H1 (cell line): ENCODE data around the gene EEPD1. TPM values are rescaled to one million over a fixed set of nuclear protein-coding genes. Genes with fewer than 3 reads are reported as not detected.
"Not testable (repeated sequence)": the region's sequence is repeated elsewhere in the genome, so short reads cannot be mapped to it uniquely, and the experiment has no call there.

Source experiments
- CTCF ChIA-PET: fragments of 300-600 bp; sonication (Branson Sonifier 250); formaldehyde crosslinking; loops from one replicate; lab custom pipeline; 2021; ENCODE audit not compliant: partially characterized antibody; lab: Charles Lee
- POLR2A ChIA-PET: fragments of 300-600 bp; sonication (Branson Sonifier 250); formaldehyde crosslinking; loops from one replicate; lab custom pipeline; 2021; ENCODE audit warnings: inconsistent platforms; ENCODE audit not compliant: partially characterized antibody; lab: Charles Lee
- DNase-seq, 2 experiments: peaks; one replicate each; pipeline versions ENCODE4 v3.0.0 to v3.0.0-alpha.2; 2010 to 2022; ENCODE audit warnings: low spot score in 2 of 2, low read depth in 1 of 2, mixed read lengths in 1 of 2
- FAIRE-seq: peaks from 2 replicates; lab custom pipeline; 2011; peaks lifted over from hg19 to GRCh38; lab: Jason Lieb, UNC
- H2AFZ ChIP-seq: 2 replicates; pipeline ENCODE4 v1.8.1; 2012; ENCODE audit warnings: low read length, inconsistent platforms
- H2AK5ac ChIP-seq: 2 replicates; pipeline ENCODE4 v1.6.1; 2013; ENCODE audit warnings: low read depth, low read length
- H2BK120ac ChIP-seq: replicated peaks from 2 replicates; pipeline ENCODE3; 2013; ENCODE audit warnings: low read depth, low read length, inconsistent platforms
- H2BK12ac ChIP-seq: 2 replicates; pipeline ENCODE4 v1.6.1; 2013; ENCODE audit warnings: low read depth, low read length
- H2BK15ac ChIP-seq: 2 replicates; pipeline ENCODE4 v1.6.1; 2013; ENCODE audit warnings: low read length
- H2BK20ac ChIP-seq: 2 replicates; pipeline ENCODE4 v1.6.1; 2013; ENCODE audit warnings: low read length
- H2BK5ac ChIP-seq: 2 replicates; pipeline ENCODE4 v1.6.1; 2013; ENCODE audit warnings: low read depth, low read length
- H3K14ac ChIP-seq: 2 replicates; pipeline ENCODE4 v1.6.1; 2013; ENCODE audit warnings: inconsistent platforms; ENCODE audit not compliant: insufficient read length
- H3K18ac ChIP-seq: 2 replicates; pipeline ENCODE4 v1.6.1; 2013; ENCODE audit warnings: low read length; ENCODE audit errors: extremely low read depth
- H3K23ac ChIP-seq: 2 replicates; pipeline ENCODE4 v1.6.1; 2013; ENCODE audit warnings: inconsistent platforms; ENCODE audit not compliant: insufficient read length
- H3K23me2 ChIP-seq: 2 replicates; pipeline ENCODE4 v1.6.1; 2013; ENCODE audit warnings: low read depth, low read length
- H3K27ac ChIP-seq: 2 replicates; pipeline ENCODE4 v1.6.1; 2011; ENCODE audit warnings: low read depth, low read length, inconsistent platforms
- H3K27me3 ChIP-seq, 4 experiments: replicated peaks in 1 of 4; 1 replicate in 1 of 4; 2 replicates in 3 of 4; pipeline versions ENCODE4 v1.6.1 to v1.8.1; 2011 to 2013; ENCODE audit warnings: low read length in 3 of 4, mild to moderate bottlenecking in 3 of 4, inconsistent platforms in 2 of 4, mixed read lengths in 2 of 4, moderate library complexity in 1 of 4; ENCODE audit not compliant: control insufficient read depth in 3 of 4, insufficient read depth in 3 of 4; ENCODE audit errors: extremely low read depth in 1 of 4
- H3K36me3 ChIP-seq, 4 experiments: 2 replicates each; pipeline versions ENCODE4 v1.6.1 to v1.8.1; 2011 to 2013; ENCODE audit warnings: mild to moderate bottlenecking in 4 of 4, low read length in 3 of 4, moderate library complexity in 2 of 4, control low read depth in 1 of 4, inconsistent platforms in 1 of 4; ENCODE audit not compliant: insufficient read depth in 4 of 4, control insufficient read depth in 2 of 4
- H3K4ac ChIP-seq: replicated peaks from 2 replicates; pipeline ENCODE3; 2013; ENCODE audit warnings: low read length, low read depth, mixed read lengths, inconsistent platforms; ENCODE audit not compliant: insufficient read length
- H3K4me1 ChIP-seq, 4 experiments: replicated peaks in 1 of 4; 1 replicate in 1 of 4; 2 replicates in 3 of 4; pipeline versions ENCODE4 v1.6.1 to v1.8.1; 2011 to 2013; ENCODE audit warnings: low read length in 3 of 4, inconsistent platforms in 2 of 4, mixed read lengths in 1 of 4; ENCODE audit not compliant: insufficient read depth in 4 of 4, control insufficient read depth in 3 of 4
- H3K4me2 ChIP-seq, 2 experiments: 2 replicates each; pipeline versions ENCODE4 v1.6.1 to v1.8.1; 2011 to 2013; ENCODE audit warnings: low read depth in 2 of 2, low read length in 2 of 2, control low read depth in 1 of 2, inconsistent platforms in 1 of 2, mild to moderate bottlenecking in 1 of 2; ENCODE audit not compliant: insufficient read depth in 1 of 2
- H3K4me3 ChIP-seq, 4 experiments: fragments of 200-600, 300-600 bp in 1 of 4; sonication (generic), shearing (Covaris generic), sonication (Bioruptor Twin) in 1 of 4; 2 replicates each; pipeline versions ENCODE4 v1.5.1 to v1.8.1; 2011 to 2016; ENCODE audit warnings: low read length in 4 of 4, low read depth in 3 of 4, control low read depth in 2 of 4, inconsistent platforms in 2 of 4, mild to moderate bottlenecking in 2 of 4, mixed read lengths in 1 of 4, moderate library complexity in 1 of 4; ENCODE audit not compliant: insufficient read depth in 2 of 4; ENCODE audit errors: extremely low read depth in 1 of 4
- H3K56ac ChIP-seq: replicated peaks from 2 replicates; pipeline ENCODE3; 2013; ENCODE audit warnings: low read depth, mild to moderate bottlenecking, mixed read lengths, low read length, inconsistent platforms; ENCODE audit not compliant: insufficient read length
- H3K79me1 ChIP-seq: 2 replicates; pipeline ENCODE4 v1.6.1; 2013; ENCODE audit warnings: low read depth, low read length, control low read depth
- H3K79me2 ChIP-seq, 2 experiments: 2 replicates each; pipeline versions ENCODE4 v1.6.1 to v1.8.1; 2012 to 2013; ENCODE audit warnings: low read length in 2 of 2, mild to moderate bottlenecking in 2 of 2, inconsistent platforms in 1 of 2; ENCODE audit not compliant: insufficient read depth in 2 of 2, control insufficient read depth in 1 of 2
- H3K9ac ChIP-seq, 4 experiments: replicated peaks in 1 of 4; 1 replicate in 1 of 4; 2 replicates in 3 of 4; pipeline versions ENCODE4 v1.6.1 to v1.8.1; 2011 to 2013; ENCODE audit warnings: low read depth in 3 of 4, low read length in 3 of 4, control low read depth in 2 of 4, mild to moderate bottlenecking in 2 of 4, moderate library complexity in 2 of 4, inconsistent platforms in 1 of 4; ENCODE audit errors: extremely low read depth in 1 of 4
- H3K9me3 ChIP-seq, 2 experiments: 2 replicates each; pipeline versions ENCODE4 v1.6.1 to v1.8.1; 2012 to 2013; ENCODE audit warnings: mild to moderate bottlenecking in 2 of 2, moderate library complexity in 2 of 2, control low read depth in 1 of 2, inconsistent platforms in 1 of 2, low read depth in 1 of 2, low read length in 1 of 2, mixed read lengths in 1 of 2; ENCODE audit not compliant: insufficient read depth in 2 of 2
- H4K20me1 ChIP-seq, 2 experiments: replicated peaks in 1 of 2; 2 replicates each; pipeline versions ENCODE3 to v1.8.1; 2011 to 2013; ENCODE audit warnings: inconsistent platforms in 2 of 2, low read length in 2 of 2, mild to moderate bottlenecking in 1 of 2; ENCODE audit not compliant: insufficient read depth in 2 of 2, control insufficient read depth in 1 of 2
- H4K5ac ChIP-seq: 2 replicates; pipeline ENCODE4 v1.6.1; 2013; ENCODE audit warnings: low read length, low read depth, mixed read lengths, inconsistent platforms; ENCODE audit not compliant: insufficient read length
- H4K8ac ChIP-seq: 2 replicates; pipeline ENCODE4 v1.8.0; 2013; ENCODE audit warnings: mild to moderate bottlenecking, moderate library complexity, low read length, inconsistent platforms; ENCODE audit not compliant: insufficient read depth; ENCODE audit errors: extremely low read depth
- H4K91ac ChIP-seq: replicated peaks from 2 replicates; pipeline ENCODE3; 2013; ENCODE audit warnings: low read length, mixed read lengths, inconsistent platforms; ENCODE audit not compliant: insufficient read length
- ASH2L ChIP-seq: fragments of 200-600, 300-600 bp; sonication (generic); IDR thresholded peaks from one replicate; pipeline ENCODE4 v1.7.1; 2017; ENCODE audit warnings: low read length
- CHD2 ChIP-seq: IDR thresholded peaks from 2 replicates; pipeline ENCODE4 v1.6.1; 2012; ENCODE audit warnings: low read length, improper control_type of control experiment
- EP300 ChIP-seq, 2 experiments: IDR thresholded peaks; 1 replicate in 1 of 2; 2 replicates in 1 of 2; pipeline ENCODE4 v1.6.1; 2011 to 2012; ENCODE audit warnings: low read depth in 2 of 2, low read length in 2 of 2, mild to moderate bottlenecking in 2 of 2, borderline replicate concordance in 1 of 2, inconsistent platforms in 1 of 2, moderate library complexity in 1 of 2
- RBBP5 ChIP-seq: IDR thresholded peaks from 2 replicates; pipeline ENCODE4 v1.7.1; 2012; ENCODE audit warnings: low read depth, mild to moderate bottlenecking, inconsistent platforms, low read length, moderate library complexity, borderline replicate concordance
- SP1 ChIP-seq: IDR thresholded peaks from 2 replicates; pipeline ENCODE4 v1.6.1; 2011; ENCODE audit warnings: low read depth, low read length
- TBP ChIP-seq: IDR thresholded peaks from 2 replicates; pipeline ENCODE4 v1.6.1; 2011; ENCODE audit warnings: low read depth, low read length, improper control_type of control experiment
- WGBS, 2 experiments: shearing (Covaris generic) in 1 of 2; methylation state at CpG; one replicate each; pipeline versions ENCODE4 v1.1.6 to v1.1.7; 2013 to 2015; ENCODE audit warnings: low lambda C conversion rate in 2 of 2, mixed read lengths in 2 of 2, inconsistent platforms in 1 of 2, low coverage in 1 of 2, missing lambda C conversion rate in 1 of 2; ENCODE audit not compliant: insufficient replicate concordance in 2 of 2, insufficient coverage in 1 of 2, insufficient read length in 1 of 2; ENCODE audit errors: extremely low coverage in 1 of 2, missing lambda C conversion rate in 1 of 2; 5-methylcytosine and 5-hydroxymethylcytosine counted together
- polyA plus RNA-seq, 7 experiments: library from polyadenylated mRNA; depleted of rRNA in 3 of 7; stranded (reverse) in 5 of 7; unstranded in 2 of 7; fragments of >200 nt in 5 of 7; fragments of 200-250 nt in 2 of 7; gene quantifications; 1 replicate in 5 of 7; 2 replicates in 1 of 7; 4 replicates in 1 of 7; pipeline versions ENCODE4 v1.2.1 to v1.2.3, GENCODE V29; 2011 to 2013; ENCODE audit warnings: missing spikeins in 2 of 7, mixed read lengths in 2 of 7
- total RNA-seq: library from RNA; stranded (reverse); fragmentation: NEBNext Ultra II Directional; extraction: Animal tissue kit (Norgen Biotek cat#: 25700); gene quantifications from 2 replicates; pipeline ENCODE4 v1.2.1, GENCODE V29; 2021

The EEPD1 gene
- total and polyA plus RNA-seq, 2 of the 8 experiments (the other 6 are each of a cell fraction or from before 2014, with no cell fraction given) = 3.1 to 7.8 TPM

- H3K4me1 ChIP-seq = peaks cover 0 to 11% (median 7%) of the 10 kb centered on the region in 4 experiments; a peak in 3 of 7 replicates
- not testable (repeated sequence) for H4K91ac ChIP-seq, H3K79me2 ChIP-seq, H3K27me3 ChIP-seq, H3K9me3 ChIP-seq, H2AFZ ChIP-seq, FAIRE-seq, H4K20me1 ChIP-seq, H2BK15ac ChIP-seq, H3K56ac ChIP-seq, H3K4ac ChIP-seq, H3K23me2 ChIP-seq, H3K79me1 ChIP-seq, H3K14ac ChIP-seq, H3K23ac ChIP-seq, H3K36me3 ChIP-seq
- peak overlapping the region; percentile 63 for H2BK12ac ChIP-seq
- ChIA-PET CTCF (interaction anchor here (0.8 to 1.9 kb wide), 10 partner anchors 16 to 283 kb away, joined by 3 to 9 read pairs (median 4); no protein-coding TSS in a partner anchor), POLR2A (interaction anchor here (0.7 to 1.5 kb wide), 3 partner anchors 14 to 45 kb away, joined by 3 to 4 read pairs (median 3); no protein-coding TSS in a partner anchor)
- peak overlapping the region in 1 of 4 experiments; percentile 27; a peak in 1 of 8 replicates for H3K4me3 ChIP-seq
- 0 out of 2 replicates have a peak overlapping the region, but pooled peaks have one; percentile 53 for H2AK5ac ChIP-seq
- H3K4me2 ChIP-seq = peak overlapping the region; percentile 59 to 77
- H2BK120ac ChIP-seq = peak overlapping the region; percentile 87
- peak overlapping the region; percentile 60; the same call in 1 of the 2 replicates for H3K18ac ChIP-seq
- 59% methylated on average over 14 of the region's 18 CpGs; no CpG with 5 or more reads in 1 of the 2 experiments for WGBS, 2 experiments
- peak overlapping the region; percentile 43 for H3K27ac ChIP-seq
- peak overlapping the region; percentile 75; the same call in 1 of the 2 replicates for H2BK5ac ChIP-seq
- DNase-seq = peak; percentile 82 to 84
- H2BK20ac ChIP-seq = peak overlapping the region; percentile 90
- H4K5ac ChIP-seq = peak overlapping the region; percentile 67
- peak overlapping the region; percentile 54; the same call in 1 of the 2 replicates for H4K8ac ChIP-seq
- H3K9ac ChIP-seq = peak overlapping the region in 3 of 4 experiments; percentile 8 to 30 (median 28); a peak in 2 of 7 replicates
- TF ChIP-seq SP1 (peak; percentile 74), EP300 (IDR thresholded peaks at IDR 0.05; ENCODE audit: borderline replicate concordance in 1 of 2, low read depth in 2 of 2, low read length in 2 of 2) (peak in 1 of 2 experiments; percentile 62; a peak in 1 of 3 replicates), RBBP5 (peak; percentile 94; the same call in 1 of the 2 replicates), TBP (peak; percentile 19; the same call in 1 of the 2 replicates), CHD2 (peak; percentile 51; the same call in 1 of the 2 replicates), ASH2L (peak; percentile 79)
Measured at GRCh38 chr7:36258510-36259259, 105.6 kb downstream of the EEPD1 start.
